NCI-H748 treated with DMSO at 0.1 percent for 48 hours (cell line): ENCODE data around the gene GNAZ.
A peak's percentile ranks its signal among the peaks of the same experiment; 100 is the strongest.
"Not testable (repeated sequence)": the region's sequence is repeated elsewhere in the genome, so short reads cannot be mapped to it uniquely, and the experiment has no call there.

Experiments
- DNase-seq: peaks from one replicate; lab custom pipeline; 2025; lab: John Stamatoyannopoulos, UW

Gene GNAZ

GRCh38 chr22:23133922-23134321 is 63.6 kb downstream of the GNAZ start:
- no peak for DNase-seq

GRCh38 chr22:23136991-23137390 is 66.7 kb downstream of the GNAZ start:
- not testable (repeated sequence) for DNase-seq

DNA sequence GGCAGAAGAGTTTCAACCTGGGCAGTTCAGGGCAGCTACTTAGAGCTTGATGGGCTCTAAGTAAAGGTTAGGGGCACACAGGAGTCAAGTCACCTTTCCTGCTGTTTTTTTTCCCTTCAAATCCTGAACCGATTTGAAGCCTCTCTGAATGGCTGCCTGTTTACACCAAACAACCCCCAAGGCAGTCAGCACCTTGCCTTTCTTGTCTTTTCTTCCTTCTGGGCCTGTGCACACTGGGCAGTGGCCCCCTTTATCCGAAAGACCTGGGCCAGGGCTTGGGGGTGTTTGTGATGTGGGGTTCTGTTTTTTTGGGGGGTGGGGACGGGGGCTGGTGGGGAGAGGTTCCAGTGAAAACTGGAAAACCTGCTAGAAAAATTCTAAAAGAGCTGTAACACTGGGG is 67.1 kb downstream of the GNAZ start:
- DNase-seq, result no peak

GRCh38 chr22:23137905-23138561 is 67.7 kb downstream of the GNAZ start:
- DNase-seq, result no peak

DNA sequence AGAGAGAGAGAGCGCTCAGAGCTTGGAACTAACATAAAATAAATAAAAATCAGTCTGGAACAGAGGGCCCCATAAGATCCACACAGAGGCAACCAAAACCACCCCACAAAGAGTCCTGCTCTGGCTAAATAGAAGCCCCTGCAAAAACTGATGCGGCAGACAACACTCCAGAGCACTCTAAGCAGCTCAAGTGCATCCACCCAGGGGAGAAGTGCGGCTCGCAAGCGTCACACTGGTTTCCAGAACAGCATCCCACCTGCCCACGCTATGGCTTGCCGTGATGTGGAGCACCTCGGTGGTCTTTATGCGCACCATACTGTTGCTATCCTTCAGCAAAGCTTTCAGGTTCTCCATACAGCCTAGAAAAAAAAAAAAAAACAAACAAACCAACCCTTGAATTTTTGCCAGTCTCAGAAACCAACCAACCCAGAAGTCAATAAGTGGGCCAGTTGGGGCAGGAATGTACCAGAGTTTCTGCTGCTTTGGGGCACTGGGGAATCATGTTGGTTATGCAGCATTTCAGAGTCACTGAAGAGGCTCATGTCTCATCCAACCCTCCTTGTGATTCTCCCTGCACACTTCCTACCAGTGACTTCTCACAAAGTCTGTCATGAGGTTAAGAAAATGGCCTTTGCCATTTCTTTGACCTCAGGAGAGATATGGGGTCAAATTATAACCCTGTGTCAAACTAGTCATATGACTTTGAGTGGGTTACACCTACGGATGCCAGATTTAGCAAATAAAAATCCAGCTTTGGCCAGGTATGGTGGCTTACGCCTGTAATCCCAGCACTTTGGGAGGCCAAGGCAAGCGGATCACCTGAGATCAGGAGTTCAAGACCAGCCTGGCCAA is 68.5 kb downstream of the GNAZ start:
- DNase-seq, result no peak

DNA sequence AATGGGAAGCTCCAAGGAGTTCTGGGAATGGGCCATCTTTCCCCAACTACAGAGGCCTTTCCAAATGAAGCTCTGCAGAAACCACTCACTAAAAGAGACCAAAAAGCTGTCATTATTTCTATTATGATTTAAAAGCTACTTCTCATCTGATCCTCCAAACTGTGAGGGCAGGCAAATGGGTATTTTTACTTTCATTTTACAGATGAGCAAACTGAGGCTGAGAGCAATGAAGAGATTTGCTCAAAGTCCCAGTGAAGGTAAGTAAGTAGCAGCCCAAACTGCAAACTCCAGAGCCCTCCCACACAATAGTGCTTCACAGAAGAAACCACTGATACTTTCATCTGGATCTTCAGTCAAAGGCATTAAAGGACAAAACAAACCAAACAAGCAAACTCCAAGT is 70.1 kb downstream of the GNAZ start:
- no peak for DNase-seq

GRCh38 chr22:23142546-23143105 is 72.3 kb downstream of the GNAZ start:
- DNase-seq, result no peak

DNA sequence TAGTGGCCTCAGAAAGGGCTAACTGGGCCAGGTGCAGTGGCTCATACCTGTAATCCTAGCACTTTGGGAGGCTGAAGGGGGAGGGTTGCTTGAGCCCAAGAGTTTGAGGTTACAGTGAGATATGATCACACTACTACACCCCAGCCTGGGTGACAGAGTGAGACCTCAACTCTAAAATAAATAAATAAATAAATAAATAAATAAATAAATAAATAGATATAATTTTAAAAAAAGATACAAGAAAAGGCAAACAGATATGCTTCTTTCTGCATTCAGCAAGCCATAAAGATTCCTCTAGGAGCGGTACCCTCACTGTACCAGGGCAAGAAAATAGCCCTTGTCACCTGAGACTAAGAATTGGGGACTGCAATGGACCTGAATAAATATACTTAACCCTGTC is 72.8 kb downstream of the GNAZ start:
- no peak for DNase-seq

- no peak for DNase-seq
These were observed 74.1 kb downstream of the GNAZ start for GRCh38 chr22:23144432-23144831.

DNA sequence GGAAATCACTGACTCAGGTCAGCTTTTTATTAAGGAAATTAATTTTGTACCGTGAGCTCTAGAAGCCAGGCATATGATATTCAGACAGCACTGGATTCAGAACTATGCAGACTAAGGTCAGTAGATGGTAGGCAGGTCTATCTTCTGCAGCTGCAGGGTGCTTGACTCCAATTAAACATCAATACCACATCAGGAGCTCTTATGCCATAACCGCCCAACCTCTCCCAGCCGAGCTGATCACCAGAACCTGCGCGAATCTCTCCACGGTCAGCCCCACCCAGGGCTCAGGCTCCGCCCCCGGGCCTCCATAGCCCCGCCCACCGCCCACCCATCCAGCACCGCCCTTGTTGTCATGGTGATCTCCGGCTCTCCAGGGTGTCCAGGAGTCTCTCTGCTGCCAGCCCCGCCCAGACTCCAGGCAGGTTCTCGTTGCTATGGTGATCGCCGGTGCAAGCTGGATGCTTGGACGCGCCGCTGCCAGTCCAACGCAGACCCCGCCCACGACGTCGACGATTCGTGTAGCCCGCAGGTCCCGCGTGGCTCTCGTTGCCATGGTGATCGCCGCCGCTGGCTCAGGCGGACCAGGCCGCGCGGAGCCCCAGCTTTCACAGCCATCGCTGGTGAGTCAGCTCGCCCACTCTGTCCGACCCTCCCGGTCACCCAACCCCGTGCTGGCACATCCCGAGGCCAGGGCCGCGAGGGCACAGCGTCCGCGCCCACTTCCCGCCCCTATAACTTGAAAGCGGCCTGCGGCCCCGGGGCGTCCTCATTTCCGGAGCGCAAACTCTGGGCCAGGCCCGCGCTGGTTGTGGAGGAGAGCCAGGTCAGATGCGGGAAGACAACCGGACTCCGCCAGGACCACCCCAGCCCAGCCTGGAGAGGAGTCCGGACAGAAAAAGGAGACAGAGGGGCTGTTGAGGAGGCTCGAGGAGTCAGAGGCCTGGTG is 74.9 kb downstream of the GNAZ start, which contains the start of gene RAB36:
TSS of gene RAB36 (plus strand) at position 546 of the 946 bp plus-strand sequence. CDS start 1,140 bp downstream, outside the sequence.
- peak; percentile 96 for DNase-seq

GRCh38 chr22:23145878-23146470 is 75.7 kb downstream of the GNAZ start:
- DNase-seq, result no peak

GRCh38 chr22:23146478-23147205 is 76.3 kb downstream of the GNAZ start:
- DNase-seq, result no peak

GRCh38 chr22:23147617-23148387 is 77.5 kb downstream of the GNAZ start:
- DNase-seq, result no peak

GRCh38 chr22:23149743-23150238 is 79.5 kb downstream of the GNAZ start:
- DNase-seq, result no peak

DNA sequence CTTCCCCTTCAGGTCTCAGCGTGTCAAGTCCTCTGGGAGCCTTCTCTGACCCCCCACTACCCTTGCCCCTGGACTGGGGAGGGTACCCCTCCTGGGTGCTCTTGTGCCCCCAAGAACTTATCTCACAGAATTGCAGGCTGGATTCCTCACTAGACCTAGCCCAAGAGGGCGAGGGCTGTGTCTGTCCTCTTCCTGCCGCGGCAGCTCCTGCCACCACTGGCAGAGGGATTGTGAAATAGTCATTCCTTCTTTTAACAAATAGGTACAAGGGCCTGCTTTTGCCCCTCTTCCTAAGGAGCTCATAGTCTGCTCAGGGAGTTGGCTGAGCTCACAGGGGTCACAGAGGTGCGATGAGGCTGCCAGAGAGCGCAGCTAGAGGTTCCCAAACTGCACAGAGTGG is 80.4 kb downstream of the GNAZ start:
- DNase-seq, result no peak

GRCh38 chr22:23151827-23152226 is 81.5 kb downstream of the GNAZ start:
- DNase-seq, result no peak

- no peak for DNase-seq
These were observed 82.2 kb downstream of the GNAZ start for GRCh38 chr22:23152238-23153114.

DNA sequence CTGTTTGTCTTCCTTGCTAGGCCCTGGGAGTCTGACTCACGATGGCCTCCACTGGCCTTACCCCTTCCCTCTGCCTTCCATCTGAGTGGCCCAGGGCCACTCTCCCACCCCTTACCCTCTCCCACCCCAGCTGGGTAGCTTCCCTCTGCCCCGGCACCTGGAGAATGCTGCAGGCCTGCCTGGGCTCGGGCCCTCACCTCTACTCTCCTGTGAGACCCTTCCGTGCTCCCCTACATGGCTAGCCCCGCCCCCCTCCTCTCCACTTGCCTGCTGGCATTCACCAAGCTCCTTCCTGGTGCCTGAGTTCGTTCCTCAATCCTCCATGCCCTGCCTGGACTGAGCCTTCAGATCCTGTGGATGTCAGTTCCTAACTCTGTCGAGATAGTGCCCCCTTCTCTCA is 83.7 kb downstream of the GNAZ start:
- no peak for DNase-seq

- no peak for DNase-seq
These were observed 84.1 kb downstream of the GNAZ start for GRCh38 chr22:23154461-23154860.
